Measurements from ENCODE around the gene STIM2. TPM values are rescaled to one million over a fixed set of nuclear protein-coding genes. Genes with fewer than 3 reads are reported as not detected.

The STIM2 gene
- total RNA-seq, 2 donors from 2014 or later, result 34.4 to 44.2 TPM

GRCh38 chr4:27017623-27018022 is 157.0 kb downstream of the STIM2 start:
- intact Hi-C loops (cut with DNase I), result no loop called here
- Histone ChIP-seq H3K9me3 (no peaks in the 10 kb centered on the region), H3K27me3 (replicated peaks; ENCODE audit: insufficient read depth) (no peaks in the 10 kb centered on the region), H3K4me3 (no peak overlapping the region), H3K4me1 (replicated peaks) (no peaks in the 10 kb centered on the region), H3K36me3 (peaks cover 0 to 8% of the 10 kb centered on the region in 2 donors), H3K27ac (no peak overlapping the region)
- DNase-seq (ENCODE audit: low spot score), result no peak
- no peak for TF ChIP-seq POLR2A (IDR thresholded peaks at IDR 0.05)
- 83% methylated on average over 12 of the region's 12 CpGs for WGBS

- Histone ChIP-seq H3K4me3 (no peak overlapping the region), H3K4me1 (replicated peaks) (no peaks in the 10 kb centered on the region), H3K27ac (no peak overlapping the region), H3K36me3 (peaks cover 0 to 8% of the 10 kb centered on the region in 2 donors), H3K27me3 (replicated peaks; ENCODE audit: insufficient read depth) (no peaks in the 10 kb centered on the region), H3K9me3 (no peaks in the 10 kb centered on the region)
- TF ChIP-seq POLR2AphosphoS5 (IDR thresholded peaks at IDR 0.05) (no peak), POLR2A (IDR thresholded peaks at IDR 0.05) (no peak), CTCF (IDR thresholded peaks at IDR 0.05) (no peak)
- DNase-seq (ENCODE audit: low spot score), result no peak
- 96% methylated on average over 5 of the region's 5 CpGs for WGBS
- intact Hi-C loops (cut with DNase I), result no loop called here
These were observed 157.4 kb downstream of the STIM2 start for GRCh38 chr4:27018076-27018475.

GRCh38 chr4:27018910-27019309 is 158.3 kb downstream of the STIM2 start:
- H3K36me3 ChIP-seq, result peaks cover 0 to 8% of the 10 kb centered on the region in 2 donors
- intact Hi-C loops (cut with DNase I), result no loop called here
- no peak for TF ChIP-seq POLR2A (IDR thresholded peaks at IDR 0.05)
- peak in 1 of 4 experiments; percentile 8 for TF ChIP-seq CTCF (IDR thresholded peaks at IDR 0.05)
- H3K9me3 ChIP-seq, result no peaks in the 10 kb centered on the region
- no peaks in the 10 kb centered on the region for H3K4me1 ChIP-seq (replicated peaks)
- no peak for DNase-seq (ENCODE audit: low spot score)
- no peak overlapping the region for H3K27ac ChIP-seq
- 93% methylated on average over 1 of the region's 1 CpG for WGBS
- no peak overlapping the region for H3K4me3 ChIP-seq
- H3K27me3 ChIP-seq (replicated peaks; ENCODE audit: insufficient read depth), result no peaks in the 10 kb centered on the region

- Histone ChIP-seq H3K27ac (no peak overlapping the region), H3K4me1 (replicated peaks) (no peaks in the 10 kb centered on the region), H3K36me3 (peaks cover 0 to 8% of the 10 kb centered on the region in 2 donors), H3K27me3 (replicated peaks; ENCODE audit: insufficient read depth) (no peaks in the 10 kb centered on the region), H3K4me3 (no peak overlapping the region), H3K9me3 (no peaks in the 10 kb centered on the region)
- WGBS, result 100% methylated on average over 1 of the region's 1 CpG
- intact Hi-C loops (cut with DNase I), result no loop called here
- TF ChIP-seq POLR2A (IDR thresholded peaks at IDR 0.05) (no peak), CTCF (IDR thresholded peaks at IDR 0.05) (no peak), POLR2AphosphoS5 (IDR thresholded peaks at IDR 0.05) (no peak)
- no peak for DNase-seq (ENCODE audit: low spot score)
These were observed 159.1 kb downstream of the STIM2 start for GRCh38 chr4:27019766-27020165.

GRCh38 chr4:27020203-27020602 is 159.6 kb downstream of the STIM2 start:
- WGBS, result 93% methylated on average over 4 of the region's 4 CpGs
- Histone ChIP-seq H3K27me3 (replicated peaks; ENCODE audit: insufficient read depth) (no peaks in the 10 kb centered on the region), H3K27ac (no peak overlapping the region), H3K36me3 (peaks cover 0 to 8% of the 10 kb centered on the region in 2 donors), H3K4me1 (replicated peaks) (no peaks in the 10 kb centered on the region), H3K4me3 (no peak overlapping the region), H3K9me3 (no peaks in the 10 kb centered on the region)
- intact Hi-C loops (cut with DNase I), result no loop called here
- no peak for DNase-seq (ENCODE audit: low spot score)
- TF ChIP-seq POLR2AphosphoS5 (IDR thresholded peaks at IDR 0.05) (no peak), CTCF (IDR thresholded peaks at IDR 0.05) (no peak), POLR2A (IDR thresholded peaks at IDR 0.05) (no peak)

Measured in prostate gland (tissue), 2 donors.